ENCODE results near the gene ZNF850.

DNA sequence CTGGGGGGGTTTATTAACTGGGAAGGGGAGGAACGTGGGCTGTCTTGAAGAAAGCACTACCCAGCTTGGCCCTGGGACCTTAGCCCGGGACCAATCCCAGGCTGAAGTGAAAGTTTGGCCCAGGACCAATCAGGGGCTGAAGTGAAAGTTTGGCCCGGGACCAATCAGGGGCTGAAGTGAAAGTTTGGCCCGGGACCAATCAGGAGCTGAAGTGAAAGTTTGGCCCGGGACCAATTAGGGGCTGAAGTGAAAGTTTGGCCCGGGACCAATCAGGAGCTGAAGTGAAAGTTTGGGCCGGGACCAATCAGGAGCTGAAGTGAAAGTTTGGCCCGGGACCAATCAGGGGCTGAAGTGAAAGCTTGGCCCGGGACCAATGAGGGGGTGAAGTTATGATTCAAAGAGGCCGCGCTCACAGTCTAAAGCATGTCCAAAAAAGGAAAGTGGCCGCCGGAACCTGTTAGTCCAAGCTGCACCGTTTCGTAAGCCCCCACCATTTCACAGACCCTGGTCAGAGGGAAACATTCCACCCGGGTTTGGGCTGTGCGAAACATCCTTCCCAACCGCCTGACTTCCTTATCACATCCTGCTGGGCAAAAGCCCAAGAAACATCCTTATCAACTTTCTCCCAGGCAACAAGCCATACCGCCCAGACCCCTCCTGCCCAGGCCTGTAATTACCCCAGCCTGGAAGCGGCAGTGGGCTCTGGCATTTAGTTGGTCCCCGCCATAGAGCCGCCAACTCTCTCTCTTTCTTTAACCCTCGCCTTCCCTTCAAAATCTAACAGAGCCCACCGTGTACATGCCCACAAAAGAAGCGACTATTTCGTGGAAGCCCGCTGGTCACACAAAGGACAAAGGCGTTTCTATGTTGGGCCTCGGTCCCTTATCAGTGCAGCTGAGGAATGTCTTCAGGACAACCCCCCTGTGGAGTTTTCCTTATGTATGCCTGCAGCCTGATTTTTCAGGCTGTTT, 1.1 kb downstream of the ZNF850 start:
- TF ChIP-seq, protein P1, sequence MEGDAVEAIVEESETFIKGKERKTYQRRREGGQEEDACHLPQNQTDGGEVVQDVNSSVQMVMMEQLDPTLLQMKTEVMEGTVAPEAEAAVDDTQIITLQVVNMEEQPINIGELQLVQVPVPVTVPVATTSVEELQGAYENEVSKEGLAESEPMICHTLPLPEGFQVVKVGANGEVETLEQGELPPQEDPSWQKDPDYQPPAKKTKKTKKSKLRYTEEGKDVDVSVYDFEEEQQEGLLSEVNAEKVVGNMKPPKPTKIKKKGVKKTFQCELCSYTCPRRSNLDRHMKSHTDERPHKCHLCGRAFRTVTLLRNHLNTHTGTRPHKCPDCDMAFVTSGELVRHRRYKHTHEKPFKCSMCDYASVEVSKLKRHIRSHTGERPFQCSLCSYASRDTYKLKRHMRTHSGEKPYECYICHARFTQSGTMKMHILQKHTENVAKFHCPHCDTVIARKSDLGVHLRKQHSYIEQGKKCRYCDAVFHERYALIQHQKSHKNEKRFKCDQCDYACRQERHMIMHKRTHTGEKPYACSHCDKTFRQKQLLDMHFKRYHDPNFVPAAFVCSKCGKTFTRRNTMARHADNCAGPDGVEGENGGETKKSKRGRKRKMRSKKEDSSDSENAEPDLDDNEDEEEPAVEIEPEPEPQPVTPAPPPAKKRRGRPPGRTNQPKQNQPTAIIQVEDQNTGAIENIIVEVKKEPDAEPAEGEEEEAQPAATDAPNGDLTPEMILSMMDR (IDR thresholded peaks at IDR 0.05): no peak
- TF ChIP-seq POLR2AphosphoS5 (IDR thresholded peaks at IDR 0.05; ENCODE audit: low read depth, low read length) (peak; percentile 70), TCF7L2 (IDR thresholded peaks at IDR 0.05; ENCODE audit: low read depth, low read length) (peak; percentile 96), SIN3A (IDR thresholded peaks at IDR 0.05; ENCODE audit: borderline replicate concordance, insufficient read depth, low read depth, low read length) (no peak), REST (IDR thresholded peaks at IDR 0.05; ENCODE audit: insufficient read depth in 1 of 2, low read depth in 2 of 2, low read length in 1 of 2) (no peak)
